ENCODE data around the gene RABEPK.

RABEPK gene

DNA sequence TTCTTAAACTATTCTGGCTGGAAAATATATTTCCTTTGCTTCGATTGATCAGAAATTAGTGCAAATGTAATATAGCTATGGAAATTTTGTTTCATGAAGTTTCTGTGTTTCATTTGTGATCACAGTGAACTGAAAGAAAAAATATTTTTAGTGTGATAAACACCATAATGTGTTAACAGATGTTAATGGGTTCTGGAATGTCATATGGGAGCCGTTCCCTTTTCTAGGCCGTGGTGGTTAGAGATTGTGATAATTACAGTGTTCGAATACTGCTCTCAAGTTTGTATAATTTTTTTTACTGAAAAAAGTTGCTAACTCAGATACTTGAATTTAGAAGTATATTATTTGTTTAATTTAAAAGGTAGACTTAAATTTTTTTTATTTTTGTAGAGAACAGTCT is 80.6 kb downstream of the RABEPK start:
- TF ChIP-seq, protein P1, sequence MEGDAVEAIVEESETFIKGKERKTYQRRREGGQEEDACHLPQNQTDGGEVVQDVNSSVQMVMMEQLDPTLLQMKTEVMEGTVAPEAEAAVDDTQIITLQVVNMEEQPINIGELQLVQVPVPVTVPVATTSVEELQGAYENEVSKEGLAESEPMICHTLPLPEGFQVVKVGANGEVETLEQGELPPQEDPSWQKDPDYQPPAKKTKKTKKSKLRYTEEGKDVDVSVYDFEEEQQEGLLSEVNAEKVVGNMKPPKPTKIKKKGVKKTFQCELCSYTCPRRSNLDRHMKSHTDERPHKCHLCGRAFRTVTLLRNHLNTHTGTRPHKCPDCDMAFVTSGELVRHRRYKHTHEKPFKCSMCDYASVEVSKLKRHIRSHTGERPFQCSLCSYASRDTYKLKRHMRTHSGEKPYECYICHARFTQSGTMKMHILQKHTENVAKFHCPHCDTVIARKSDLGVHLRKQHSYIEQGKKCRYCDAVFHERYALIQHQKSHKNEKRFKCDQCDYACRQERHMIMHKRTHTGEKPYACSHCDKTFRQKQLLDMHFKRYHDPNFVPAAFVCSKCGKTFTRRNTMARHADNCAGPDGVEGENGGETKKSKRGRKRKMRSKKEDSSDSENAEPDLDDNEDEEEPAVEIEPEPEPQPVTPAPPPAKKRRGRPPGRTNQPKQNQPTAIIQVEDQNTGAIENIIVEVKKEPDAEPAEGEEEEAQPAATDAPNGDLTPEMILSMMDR (IDR thresholded peaks at IDR 0.05) = no peak
- no peak overlapping the region for H3K27ac ChIP-seq
- H3K36me3 ChIP-seq (ENCODE audit: control insufficient read depth, insufficient read depth, low read length) = no peaks in the 10 kb centered on the region
- H3K9me3 ChIP-seq (ENCODE audit: control insufficient read depth, low read length) = no peaks in the 10 kb centered on the region
- no peak overlapping the region for H2AFZ ChIP-seq
- no peaks in the 10 kb centered on the region for H3K27me3 ChIP-seq (ENCODE audit: control insufficient read depth, insufficient read depth, low read length)
- H3K79me2 ChIP-seq = peaks cover 20% of the 10 kb centered on the region
- no peak overlapping the region for H3K9ac ChIP-seq
- H3K4me1 ChIP-seq = no peaks in the 10 kb centered on the region
- no peak overlapping the region for H3K4me3 ChIP-seq (ENCODE audit: low read depth, low read length)
- H3K4me2 ChIP-seq (ENCODE audit: low read length) = no peak overlapping the region
